Inferior parietal cortex (tissue), 1 donor: Measurements from ENCODE around the gene TEX54.
A peak's percentile ranks its signal among the peaks of the same experiment; 100 is the strongest.
"Not testable (repeated sequence)": the region's sequence is repeated elsewhere in the genome, so short reads cannot be mapped to it uniquely, and the experiment has no call there.

Experiments
- DNase-seq: peaks from one replicate; pipeline ENCODE4 v3.0.0-alpha.2; 2016; ENCODE audit errors: extremely low spot score

TEX54 gene

GRCh38 chr11:62832336-62833234, at the start of gene TEX54:
Gene TEX54, minus strand, starts transcription at chr11:62832841.
- DNase-seq, result no peak

GRCh38 chr11:62882431-62882749, 49.7 kb upstream of the TEX54 start:
- no peak for DNase-seq

DNA sequence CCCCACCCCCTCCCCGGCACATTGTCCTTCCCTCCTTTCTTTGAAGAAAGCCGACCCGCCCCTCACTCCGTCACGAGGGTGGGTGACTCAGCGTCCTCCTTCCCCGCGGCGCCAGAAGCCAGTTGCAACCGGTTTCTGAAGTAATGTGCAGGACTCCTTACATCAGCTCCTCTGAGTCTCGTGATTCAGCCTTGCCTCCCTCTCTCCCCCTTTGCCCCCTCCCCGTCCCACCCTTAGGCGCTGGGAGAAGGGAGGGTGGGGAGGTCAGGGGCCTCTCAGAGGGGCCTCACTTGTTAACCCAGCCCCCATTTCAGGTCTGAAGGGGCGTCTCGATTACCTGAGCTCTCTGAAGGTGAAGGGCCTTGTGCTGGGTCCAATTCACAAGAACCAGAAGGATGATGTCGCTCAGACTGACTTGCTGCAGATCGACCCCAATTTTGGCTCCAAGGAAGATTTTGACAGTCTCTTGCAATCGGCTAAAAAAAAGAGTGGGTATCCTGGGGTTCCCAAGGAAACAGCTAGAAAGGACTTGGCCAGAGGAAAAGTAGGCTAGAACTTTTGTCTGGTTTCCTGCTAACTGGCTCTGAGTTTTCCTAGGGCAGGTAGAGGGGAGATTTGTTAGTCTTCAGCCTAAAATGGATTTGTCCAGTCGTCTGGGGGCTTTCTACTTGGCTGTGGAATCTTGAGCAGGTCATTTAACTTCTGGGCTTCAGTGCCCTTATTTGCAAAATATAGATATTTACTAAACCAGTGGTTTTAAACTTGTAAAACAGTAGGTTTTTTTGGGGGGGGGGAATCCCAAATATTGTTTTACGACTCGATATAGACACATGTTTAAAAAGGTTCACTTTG, 49.2 kb upstream of the TEX54 start:
- peak; percentile 84 for DNase-seq

DNA sequence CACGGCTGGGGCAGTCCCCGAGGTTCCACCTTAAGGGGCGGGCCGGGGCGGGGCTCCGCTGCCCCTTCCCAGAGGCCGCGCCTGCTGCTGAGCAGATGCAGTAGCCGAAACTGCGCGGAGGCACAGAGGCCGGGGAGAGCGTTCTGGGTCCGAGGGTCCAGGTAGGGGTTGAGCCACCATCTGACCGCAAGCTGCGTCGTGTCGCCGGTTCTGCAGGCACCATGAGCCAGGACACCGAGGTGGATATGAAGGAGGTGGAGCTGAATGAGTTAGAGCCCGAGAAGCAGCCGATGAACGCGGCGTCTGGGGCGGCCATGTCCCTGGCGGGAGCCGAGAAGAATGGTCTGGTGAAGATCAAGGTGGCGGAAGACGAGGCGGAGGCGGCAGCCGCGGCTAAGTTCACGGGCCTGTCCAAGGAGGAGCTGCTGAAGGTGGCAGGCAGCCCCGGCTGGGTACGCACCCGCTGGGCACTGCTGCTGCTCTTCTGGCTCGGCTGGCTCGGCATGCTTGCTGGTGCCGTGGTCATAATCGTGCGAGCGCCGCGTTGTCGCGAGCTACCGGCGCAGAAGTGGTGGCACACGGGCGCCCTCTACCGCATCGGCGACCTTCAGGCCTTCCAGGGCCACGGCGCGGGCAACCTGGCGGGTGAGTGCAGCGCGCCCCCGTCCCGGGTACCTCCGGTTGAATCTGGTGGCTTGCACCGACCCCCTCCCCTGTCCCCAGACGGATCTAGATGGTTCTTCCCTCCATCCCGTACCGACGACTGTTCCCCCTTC, 48.4 kb upstream of the TEX54 start, which contains the start of gene SLC3A2:
SLC3A2 (plus strand) TSS at position 94 of the 776 bp plus-strand sequence; CDS start at position 222, 128 bp downstream.
- DNase-seq, result peak; percentile 81

- no peak for DNase-seq
Measured at GRCh38 chr11:62880231-62880802, 47.7 kb upstream of the TEX54 start.

DNA sequence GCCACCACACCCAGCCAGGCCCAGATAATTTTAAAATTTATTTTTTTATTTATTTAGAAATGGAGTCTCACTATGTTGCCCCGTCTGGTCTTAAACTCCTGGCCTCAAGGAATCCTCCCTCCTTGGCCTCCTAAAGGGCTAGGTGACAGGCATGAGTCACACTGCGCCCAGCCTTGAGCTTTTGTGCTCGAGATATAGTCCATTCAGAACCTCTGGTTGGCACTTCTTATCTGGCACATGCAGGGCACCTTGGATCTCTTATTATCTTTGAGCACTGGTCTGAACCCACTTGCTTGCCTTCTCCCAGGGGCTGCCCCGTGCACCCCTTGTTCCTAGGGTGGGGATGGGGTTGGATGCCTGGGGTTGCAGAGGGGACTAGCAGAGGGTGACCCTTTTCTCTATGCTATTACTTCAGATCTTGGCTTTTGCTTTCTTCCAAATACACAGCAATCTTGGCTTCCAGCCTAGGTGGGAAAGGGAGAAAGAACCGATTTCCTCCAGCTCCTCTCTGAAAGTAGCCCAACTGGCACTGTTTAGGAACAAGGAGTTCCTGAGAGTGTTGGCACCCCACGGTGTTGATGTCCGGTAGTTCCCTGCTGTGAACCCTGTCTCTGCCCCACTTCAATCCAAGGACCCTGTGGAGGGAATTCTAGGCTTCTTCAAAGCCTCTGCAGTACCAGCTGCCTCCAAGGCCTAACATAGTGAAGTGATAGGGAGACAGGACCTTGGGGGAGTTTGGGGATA, 46.8 kb upstream of the TEX54 start:
- DNase-seq, result no peak

DNA sequence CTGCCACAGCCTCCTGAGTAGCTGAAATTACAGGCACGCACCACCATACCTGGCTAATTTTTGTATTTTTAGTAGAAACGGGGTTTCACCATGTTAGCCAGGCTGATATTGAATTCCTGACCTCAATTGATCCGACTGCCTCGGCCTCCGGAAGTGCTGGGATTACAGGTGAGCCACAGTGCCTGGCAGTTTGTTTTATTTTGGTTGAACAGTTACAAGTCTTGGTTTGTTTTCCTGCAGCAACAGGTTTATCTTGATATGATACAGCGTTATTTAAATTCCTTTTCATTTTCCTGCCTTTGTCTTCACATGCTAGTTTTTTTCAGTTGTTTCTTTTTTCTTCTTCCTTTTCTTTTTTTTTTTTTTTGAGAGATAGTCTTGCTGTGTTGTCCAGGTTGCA, 44.1 kb upstream of the TEX54 start:
- no peak for DNase-seq

DNA sequence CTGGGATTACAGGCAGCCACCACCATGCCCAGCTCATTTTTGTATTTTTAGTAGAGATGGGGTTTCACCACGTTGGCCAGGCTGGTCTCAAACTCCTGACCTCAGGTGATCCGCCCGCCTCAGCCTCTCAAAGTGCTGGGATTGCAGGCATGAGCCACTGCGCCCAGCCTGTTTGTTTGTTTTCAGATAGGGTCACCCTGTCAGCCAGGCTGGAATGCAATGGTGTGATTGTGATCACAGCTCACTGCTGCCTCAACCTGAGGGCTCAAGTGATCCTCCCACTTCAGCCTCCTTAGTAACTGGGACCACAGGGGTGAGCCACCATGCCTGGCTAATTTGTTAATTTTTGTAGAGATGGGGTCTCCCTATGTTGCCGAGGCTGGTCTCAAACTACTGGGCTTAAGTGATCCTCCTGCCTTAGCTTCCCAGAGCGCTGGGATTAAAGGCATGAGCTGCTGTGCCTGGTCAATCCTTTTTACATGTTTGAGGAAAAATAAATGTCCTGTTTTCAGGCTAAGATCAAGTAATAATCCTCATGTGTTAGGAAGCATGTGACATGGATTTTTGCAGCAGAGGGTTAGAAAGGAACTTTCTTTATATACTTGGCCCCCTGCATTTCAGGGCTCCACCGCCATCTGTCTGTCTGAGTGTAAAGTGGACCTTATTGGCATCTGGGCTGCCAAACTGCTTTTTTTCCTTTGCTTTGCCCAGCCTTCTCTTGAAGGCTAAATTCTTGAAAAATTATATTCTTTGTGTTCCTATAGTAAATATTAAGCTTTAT, 43.2 kb upstream of the TEX54 start:
- DNase-seq, result no peak

GRCh38 chr11:62874851-62875250, 42.2 kb upstream of the TEX54 start:
- no peak for DNase-seq

- DNase-seq, result no peak
Measured at GRCh38 chr11:62865635-62866034, 33.0 kb upstream of the TEX54 start.

GRCh38 chr11:62863687-62864335, 31.2 kb upstream of the TEX54 start:
- no peak for DNase-seq

DNA sequence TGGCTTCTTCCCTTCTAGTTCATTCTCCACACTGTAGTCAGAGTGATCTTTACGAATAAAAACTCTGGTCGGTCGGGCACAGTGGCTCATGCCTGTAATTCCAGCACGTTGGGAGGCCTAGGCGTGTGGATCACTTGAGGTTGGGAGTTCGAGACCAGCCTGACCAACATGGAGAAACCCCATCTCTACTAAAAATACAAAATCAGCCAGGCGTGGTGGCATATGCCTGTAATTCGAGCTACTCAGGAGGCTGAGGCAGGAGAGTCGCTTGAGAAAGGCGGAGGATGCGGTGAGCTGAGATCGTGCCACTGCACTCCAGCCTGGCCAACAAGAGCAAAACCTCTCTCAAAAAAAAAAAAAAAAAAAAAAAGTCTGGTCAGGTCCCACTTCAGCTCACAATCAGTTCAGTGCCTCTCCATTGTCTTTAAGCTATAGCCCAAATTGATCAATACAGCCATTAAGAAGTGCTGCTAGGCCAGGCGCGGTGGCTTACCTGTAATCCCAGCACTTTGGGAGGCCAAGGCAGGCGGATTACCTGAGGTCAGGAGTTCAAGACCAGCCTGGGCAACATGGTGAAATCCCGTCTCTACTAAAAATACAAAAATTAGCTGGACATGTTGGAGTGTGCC, 29.0 kb upstream of the TEX54 start:
- not testable (repeated sequence) for DNase-seq

DNA sequence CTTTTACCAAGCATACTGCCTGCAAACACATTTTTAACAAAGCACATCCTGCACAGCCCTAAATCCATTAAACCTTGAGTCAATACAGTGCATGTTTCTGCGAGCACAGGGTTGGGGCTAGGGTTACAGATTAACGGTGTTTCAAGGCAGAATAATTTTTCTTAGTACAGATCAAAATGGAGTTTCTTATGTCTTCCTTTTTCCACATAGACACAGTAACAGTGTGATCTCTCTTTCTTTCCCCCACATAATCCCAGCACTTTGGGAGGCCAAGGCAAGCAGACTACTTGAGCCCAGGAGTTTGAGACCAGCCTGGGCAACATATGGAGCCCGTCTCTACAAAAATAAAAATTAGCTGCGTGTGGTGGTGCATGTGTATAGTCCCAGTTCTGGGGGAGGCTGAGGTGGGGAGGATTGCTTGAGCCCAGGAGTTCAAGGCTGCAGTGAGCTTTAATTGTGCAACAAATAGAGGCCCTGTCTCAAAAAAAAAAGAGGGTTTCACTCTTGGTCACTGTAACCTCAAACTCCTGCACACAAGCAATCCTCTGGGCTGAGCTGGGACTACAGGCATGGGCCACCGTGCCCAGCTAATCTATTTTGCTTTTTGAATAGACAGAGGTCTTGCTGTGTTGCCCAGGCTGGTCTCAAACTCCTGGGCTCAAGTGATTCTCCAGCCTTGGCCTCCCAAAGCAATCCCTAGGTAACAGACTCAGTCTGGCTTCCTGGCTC, 28.4 kb upstream of the TEX54 start:
- no peak for DNase-seq

GRCh38 chr11:62859281-62859703, 26.7 kb upstream of the TEX54 start:
- DNase-seq, result not testable (repeated sequence)

DNA sequence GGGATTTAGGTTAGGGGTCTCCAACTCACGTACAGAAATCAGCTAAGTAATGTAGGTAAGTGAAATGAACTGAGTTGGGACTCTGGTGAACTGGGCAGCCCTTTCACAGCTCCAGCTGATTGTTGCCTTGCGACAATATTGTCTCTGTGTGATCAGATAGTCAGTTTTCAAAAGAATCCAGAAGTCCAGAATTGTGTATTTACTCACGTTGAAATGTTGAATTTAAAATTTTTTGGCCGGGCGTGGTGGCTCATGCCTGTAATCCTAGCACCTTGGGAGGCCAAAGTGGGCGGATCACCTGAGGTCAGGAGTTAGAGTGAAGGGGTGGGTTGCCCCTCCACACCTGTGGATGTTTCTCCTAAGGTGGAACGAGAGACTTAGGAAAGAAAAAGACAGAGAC, 25.6 kb upstream of the TEX54 start:
- no peak for DNase-seq

- no peak for DNase-seq
Measured at GRCh38 chr11:62857541-62857982, 24.9 kb upstream of the TEX54 start.

DNA sequence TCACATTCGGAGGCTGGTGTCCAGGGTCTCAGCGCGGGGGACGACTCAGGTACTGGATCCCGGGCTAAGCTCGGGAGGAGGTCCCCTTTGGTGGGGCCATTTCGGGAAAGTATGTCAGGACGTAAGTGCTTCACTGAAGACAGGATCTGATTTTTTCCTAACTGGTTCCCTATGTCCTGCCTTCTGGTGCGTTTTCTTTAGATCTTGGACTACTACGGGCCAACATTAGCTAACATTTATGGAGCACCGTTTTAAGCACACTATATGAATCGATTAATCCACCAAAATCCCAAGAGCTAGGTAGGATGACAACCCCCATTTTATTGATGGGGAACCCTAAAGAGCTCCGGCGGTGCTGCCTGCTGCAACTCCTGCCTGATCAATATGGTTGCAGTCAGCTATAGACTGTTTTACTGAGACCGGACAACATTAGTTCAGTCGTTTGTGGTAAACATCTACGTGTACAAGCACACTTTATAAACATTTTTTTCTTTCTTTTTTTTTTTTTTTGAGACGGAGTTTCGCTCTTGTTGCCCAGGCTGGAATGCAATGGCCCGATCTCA, 23.8 kb upstream of the TEX54 start:
- DNase-seq, result no peak
